ENCODE data around the gene ACLY. TPM values are rescaled to one million over a fixed set of nuclear protein-coding genes. Genes with fewer than 3 reads are reported as not detected.

Gene ACLY
- total RNA-seq (2014; rRNA removed; shearing (Covaris generic)), result 235 and 260 TPM in 2 replicates

DNA sequence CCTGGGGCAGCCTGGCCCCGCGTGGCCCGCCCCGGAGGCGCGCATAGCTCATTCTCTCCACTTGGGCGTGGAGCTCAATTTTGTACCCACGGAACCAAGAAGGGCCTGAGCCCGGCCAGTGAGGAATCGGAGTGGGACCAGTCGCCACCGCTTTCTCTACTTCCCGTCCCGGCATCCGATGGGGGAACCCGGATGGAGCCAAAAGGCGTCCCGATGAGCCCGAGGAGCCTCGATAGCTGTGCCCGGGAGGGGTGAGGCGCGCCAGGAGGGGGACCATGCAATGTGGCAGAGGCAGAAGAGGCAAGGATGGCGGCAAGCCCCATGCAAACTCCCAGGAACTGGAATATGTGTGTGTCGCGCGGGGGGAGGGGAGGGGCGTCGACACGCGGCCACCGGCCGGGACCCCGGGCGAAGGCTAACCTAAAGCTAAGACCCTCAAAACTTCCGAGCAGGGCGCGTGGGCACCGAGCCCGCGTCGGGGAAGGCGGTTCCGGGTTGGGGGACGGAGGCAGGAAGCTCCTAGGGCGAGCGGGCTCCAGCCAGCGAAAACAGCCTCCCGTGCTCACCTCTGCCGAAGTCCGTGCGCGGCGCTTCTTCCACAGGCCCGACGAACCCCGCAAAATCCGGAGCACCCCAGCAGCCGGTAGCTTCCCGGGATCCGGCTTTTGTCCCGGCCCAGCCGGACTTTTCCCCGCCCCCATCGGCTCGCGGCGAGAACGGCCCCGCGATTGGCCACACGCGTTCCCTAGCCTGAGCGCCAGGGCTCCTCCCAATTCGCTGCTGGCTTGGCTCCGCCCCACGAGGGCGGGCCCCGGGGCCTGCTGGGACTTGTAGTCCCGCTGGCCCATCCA is at the start of gene ACLY:
ACLY (minus strand) TSS at position 638 of the 851 bp plus-strand sequence. CDS start 5,078 bp downstream, outside the sequence.
- H3K36me3 ChIP-seq (replicated peaks; ENCODE audit: control insufficient read depth, insufficient read depth, low read length), result peaks cover 7% of the 10 kb centered on the region
- peak within 1 kb of the TSS; percentile 100 for H3K4me3 ChIP-seq (ENCODE audit: insufficient read depth, low read depth, low read length)
- no peaks in the 10 kb centered on the region for H3K27me3 ChIP-seq (ENCODE audit: control insufficient read depth, insufficient read depth, low read length)

GRCh38 chr17:41967921-41968578 is 49.3 kb upstream of the ACLY start:
- DNase-seq, result peak; percentile 57
- H3K4me3 ChIP-seq (ENCODE audit: insufficient read depth, low read depth, low read length), result no peak overlapping the region
- H3K27me3 ChIP-seq (ENCODE audit: control insufficient read depth, insufficient read depth, low read length), result no peaks in the 10 kb centered on the region
- H3K36me3 ChIP-seq (replicated peaks; ENCODE audit: control insufficient read depth, insufficient read depth, low read length), result peaks cover 12% of the 10 kb centered on the region

More for the DNA sequence above, at the start of gene ACLY:
- peak; percentile 100 for DNase-seq

- Histone ChIP-seq H3K27me3 (ENCODE audit: control insufficient read depth, insufficient read depth, low read length) (no peaks in the 10 kb centered on the region), H3K36me3 (replicated peaks; ENCODE audit: control insufficient read depth, insufficient read depth, low read length) (peaks cover 7% of the 10 kb centered on the region; the same call in 1 of the 2 replicates), H3K4me3 (ENCODE audit: insufficient read depth, low read depth, low read length) (peak overlapping the region; percentile 80)
- no peak for DNase-seq
Observed at GRCh38 chr17:41967141-41967920, 48.6 kb upstream of the ACLY start.

GRCh38 chr17:41966463-41967140 is 47.9 kb upstream of the ACLY start, which contains the start of gene CNP:
Gene CNP, plus strand, starts transcription at chr17:41966795. Its CDS starts 90 bp downstream, at chr17:41966885.
- peak within 1 kb of the TSS; percentile 80 for H3K4me3 ChIP-seq (ENCODE audit: insufficient read depth, low read depth, low read length)
- peaks cover 5% of the 10 kb centered on the region; the same call in 1 of the 2 replicates for H3K36me3 ChIP-seq (replicated peaks; ENCODE audit: control insufficient read depth, insufficient read depth, low read length)
- DNase-seq, result peak; percentile 98
- H3K27me3 ChIP-seq (ENCODE audit: control insufficient read depth, insufficient read depth, low read length), result no peaks in the 10 kb centered on the region

- H3K27me3 ChIP-seq (ENCODE audit: control insufficient read depth, insufficient read depth, low read length), result no peaks in the 10 kb centered on the region
- H3K4me3 ChIP-seq (ENCODE audit: insufficient read depth, low read depth, low read length), result peak overlapping the region; percentile 80
- DNase-seq, result peak; percentile 91
- H3K36me3 ChIP-seq (replicated peaks; ENCODE audit: control insufficient read depth, insufficient read depth, low read length), result peaks cover 5% of the 10 kb centered on the region; the same call in 1 of the 2 replicates
Observed at GRCh38 chr17:41965694-41966462, 47.1 kb upstream of the ACLY start.

DNA sequence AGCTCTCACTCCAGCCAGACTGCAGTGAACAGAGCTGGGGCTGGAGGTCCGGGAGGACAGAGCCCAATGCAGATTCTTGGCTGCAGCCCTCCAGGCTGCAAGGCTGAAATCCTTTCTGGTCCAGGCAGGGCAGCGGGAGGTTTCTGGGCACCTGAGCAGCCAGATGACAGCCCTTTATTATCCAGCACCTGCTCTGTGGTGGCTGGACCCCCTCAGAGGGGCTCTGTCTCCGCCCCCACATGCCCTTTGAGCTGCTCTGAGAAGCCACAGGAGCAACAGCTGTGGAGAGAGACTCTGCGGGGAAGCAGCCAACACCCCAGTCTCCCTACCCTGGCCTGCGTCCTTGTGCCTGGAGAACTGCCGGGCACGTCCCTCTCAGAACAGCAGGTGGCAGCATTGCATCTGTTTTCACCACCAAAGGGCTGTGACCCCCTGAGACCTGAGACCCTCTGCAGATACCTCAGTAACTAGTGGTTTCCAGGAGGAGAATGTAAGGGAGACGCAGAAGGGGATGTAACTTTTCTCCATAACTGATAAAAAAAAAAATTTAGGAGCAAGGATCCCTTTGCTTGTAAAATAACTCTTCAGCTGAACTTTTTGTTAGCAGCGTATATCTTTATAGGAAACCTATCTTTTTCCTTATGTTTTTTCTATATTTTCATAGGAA is 44.1 kb upstream of the ACLY start:
- DNase-seq, result peak; percentile 94
- Histone ChIP-seq H3K27me3 (ENCODE audit: control insufficient read depth, insufficient read depth, low read length) (no peaks in the 10 kb centered on the region), H3K36me3 (replicated peaks; ENCODE audit: control insufficient read depth, insufficient read depth, low read length) (no peaks in the 10 kb centered on the region), H3K4me3 (ENCODE audit: insufficient read depth, low read depth, low read length) (no peak overlapping the region)

- Histone ChIP-seq H3K4me3 (ENCODE audit: insufficient read depth, low read depth, low read length) (no peak overlapping the region), H3K27me3 (ENCODE audit: control insufficient read depth, insufficient read depth, low read length) (no peaks in the 10 kb centered on the region), H3K36me3 (replicated peaks; ENCODE audit: control insufficient read depth, insufficient read depth, low read length) (no peaks in the 10 kb centered on the region)
- DNase-seq, result peak; percentile 28
Observed at GRCh38 chr17:41962111-41962510, 43.4 kb upstream of the ACLY start.

- peak; percentile 87 for DNase-seq
- no peak overlapping the region for H3K4me3 ChIP-seq (ENCODE audit: insufficient read depth, low read depth, low read length)
- H3K36me3 ChIP-seq (replicated peaks; ENCODE audit: control insufficient read depth, insufficient read depth, low read length), result no peaks in the 10 kb centered on the region
- H3K27me3 ChIP-seq (ENCODE audit: control insufficient read depth, insufficient read depth, low read length), result no peaks in the 10 kb centered on the region
Observed at GRCh38 chr17:41959336-41960095, 40.8 kb upstream of the ACLY start.

GRCh38 chr17:41959030-41959335 is 40.2 kb upstream of the ACLY start:
- peak; percentile 56 for DNase-seq
- no peaks in the 10 kb centered on the region for H3K36me3 ChIP-seq (replicated peaks; ENCODE audit: control insufficient read depth, insufficient read depth, low read length)
- H3K27me3 ChIP-seq (ENCODE audit: control insufficient read depth, insufficient read depth, low read length), result no peaks in the 10 kb centered on the region

DNA sequence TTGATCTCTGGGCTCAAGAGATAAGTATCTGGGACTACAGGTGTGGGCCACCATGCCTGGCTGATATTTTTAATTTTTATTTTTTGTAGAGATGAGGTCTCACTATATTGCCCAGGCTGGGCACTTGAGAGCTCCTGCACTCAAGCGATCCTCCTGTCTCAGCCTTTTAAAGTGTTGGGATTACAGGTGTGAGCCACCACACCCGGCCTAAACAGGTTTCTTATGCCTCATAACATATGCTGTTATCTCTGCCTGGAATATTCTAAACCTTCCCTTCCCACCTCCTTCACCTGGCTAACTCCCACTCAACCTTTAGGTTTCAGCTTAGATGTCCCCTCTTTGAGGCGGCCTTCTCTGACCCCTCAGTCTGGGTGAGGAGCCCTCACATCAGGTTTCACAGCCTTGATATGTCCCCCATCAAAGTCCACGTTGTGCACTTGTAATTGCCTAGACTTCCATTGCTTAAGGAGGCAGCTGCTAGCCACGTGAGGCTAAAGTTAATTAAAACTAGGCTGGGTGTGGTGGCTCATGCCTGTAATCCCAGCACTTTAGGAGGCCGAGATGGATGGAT is 39.2 kb upstream of the ACLY start:
- no peak for DNase-seq
- no peak overlapping the region for H3K4me3 ChIP-seq (ENCODE audit: insufficient read depth, low read depth, low read length)
- no peaks in the 10 kb centered on the region for H3K27me3 ChIP-seq (ENCODE audit: control insufficient read depth, insufficient read depth, low read length)

More at GRCh38 chr17:41959030-41959335, 40.2 kb upstream of the ACLY start:
- H3K4me3 ChIP-seq (ENCODE audit: insufficient read depth, low read depth, low read length), result no peak overlapping the region

GRCh38 chr17:41957031-41957868 is 38.5 kb upstream of the ACLY start:
- no peak for DNase-seq
- Histone ChIP-seq H3K27me3 (ENCODE audit: control insufficient read depth, insufficient read depth, low read length) (no peaks in the 10 kb centered on the region), H3K4me3 (ENCODE audit: insufficient read depth, low read depth, low read length) (no peak overlapping the region), H3K36me3 (replicated peaks; ENCODE audit: control insufficient read depth, insufficient read depth, low read length) (no peaks in the 10 kb centered on the region)

More for the DNA sequence above, 39.2 kb upstream of the ACLY start:
- H3K36me3 ChIP-seq (replicated peaks; ENCODE audit: control insufficient read depth, insufficient read depth, low read length), result no peaks in the 10 kb centered on the region

Data from H7 (cell line).